Chondrocyte (in vitro differentiated cells): ENCODE data around the gene CD164. TPM values are rescaled to one million over a fixed set of nuclear protein-coding genes. Genes with fewer than 3 reads are reported as not detected.

ENCODE experiments used
- DNase-seq: peaks from one replicate; pipeline ENCODE4 v3.0.0; 2021; ENCODE audit warnings: mixed read lengths, low spot score
- H3K27ac Mint-ChIP-seq: one replicate; pipeline ENCODE4 v1.8.0; 2021; ENCODE audit warnings: mild to moderate bottlenecking, moderate library complexity, mixed read lengths; ENCODE audit not compliant: unreplicated experiment
- H3K27me3 Mint-ChIP-seq: 2 replicates; pipeline ENCODE4 v1.8.0; 2021; ENCODE audit warnings: low read depth, mixed read lengths
- H3K36me3 Mint-ChIP-seq: 2 replicates; pipeline ENCODE4 v1.8.0; 2021; ENCODE audit warnings: low read depth, mixed read lengths
- H3K4me1 Mint-ChIP-seq: 2 replicates; pipeline ENCODE4 v1.8.0; 2021; ENCODE audit warnings: low read depth, mild to moderate bottlenecking, mixed read lengths
- H3K4me3 Mint-ChIP-seq: one replicate; pipeline ENCODE4 v1.8.0; 2021; ENCODE audit warnings: mild to moderate bottlenecking, moderate library complexity, mixed read lengths; ENCODE audit not compliant: unreplicated experiment
- H3K9me3 Mint-ChIP-seq: 2 replicates; pipeline ENCODE4 v1.8.0; 2021; ENCODE audit warnings: low read depth, mixed read lengths
- CTCF ChIP-seq: fragments of 200-600 bp; sonication (generic); IDR thresholded peaks from 2 replicates; pipeline ENCODE4 v1.5.0; 2021; ENCODE audit warnings: antibody characterized with exemption, mild to moderate bottlenecking, moderate library complexity
- total RNA-seq: library from RNA; stranded (reverse); gene quantifications from 3 replicates; pipeline ENCODE4 v1.2.1, GENCODE V29; 2021

Gene CD164
- total RNA-seq, 1 donor from 2014 or later = 259 TPM

DNA sequence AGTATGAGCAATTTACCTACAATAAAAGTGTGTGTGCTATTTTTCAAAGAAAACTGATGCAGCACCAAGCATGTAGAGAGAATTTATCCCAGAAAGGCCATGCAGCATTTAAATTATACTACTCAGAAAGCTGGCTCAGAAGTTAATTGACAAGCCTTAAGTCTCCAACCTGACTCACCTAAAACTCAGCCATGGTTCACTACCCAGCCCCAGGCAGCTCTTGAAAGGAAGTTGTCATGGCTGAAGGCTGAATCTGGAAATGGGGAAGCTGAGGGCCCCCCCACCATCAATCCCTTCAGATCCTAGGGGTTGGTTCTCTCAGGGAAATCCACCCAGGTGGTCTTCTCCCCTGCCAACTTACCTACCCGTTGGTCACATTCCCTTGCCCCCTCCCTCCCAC is 38.5 kb upstream of the CD164 start:
- no peaks in the 10 kb centered on the region for H3K9me3 Mint-ChIP-seq
- no peak overlapping the region for H3K27ac Mint-ChIP-seq
- H3K27me3 Mint-ChIP-seq = no peaks in the 10 kb centered on the region
- H3K4me1 Mint-ChIP-seq = no peaks in the 10 kb centered on the region
- H3K36me3 Mint-ChIP-seq = no peaks in the 10 kb centered on the region
- no peak overlapping the region for H3K4me3 Mint-ChIP-seq
- no peak for TF ChIP-seq CTCF
- DNase-seq = no peak

DNA sequence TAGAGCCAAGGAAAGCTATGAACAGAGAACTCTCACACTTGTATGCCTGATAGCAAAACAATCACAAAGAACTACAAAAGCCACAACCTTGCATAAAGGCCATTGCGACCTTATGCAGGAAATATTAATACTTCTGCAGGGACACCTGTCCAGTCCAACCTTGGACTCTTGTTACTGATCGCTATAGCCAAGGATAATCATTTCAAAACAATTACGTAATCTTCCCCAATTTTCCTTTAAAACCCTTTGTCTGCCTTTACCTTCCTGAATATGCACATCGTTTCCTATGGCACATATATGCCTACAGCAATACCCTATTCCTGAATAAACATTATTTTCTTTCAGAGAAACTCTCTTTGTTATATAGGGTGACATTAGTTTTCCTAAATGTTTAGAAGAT is 35.4 kb upstream of the CD164 start:
- TF ChIP-seq CTCF = no peak
- peaks cover 2% of the 10 kb centered on the region for H3K36me3 Mint-ChIP-seq
- no peak overlapping the region for H3K4me3 Mint-ChIP-seq
- no peaks in the 10 kb centered on the region for H3K27me3 Mint-ChIP-seq
- DNase-seq = no peak
- H3K27ac Mint-ChIP-seq = no peak overlapping the region
- H3K4me1 Mint-ChIP-seq = no peaks in the 10 kb centered on the region
- H3K9me3 Mint-ChIP-seq = peaks cover 10% of the 10 kb centered on the region

DNA sequence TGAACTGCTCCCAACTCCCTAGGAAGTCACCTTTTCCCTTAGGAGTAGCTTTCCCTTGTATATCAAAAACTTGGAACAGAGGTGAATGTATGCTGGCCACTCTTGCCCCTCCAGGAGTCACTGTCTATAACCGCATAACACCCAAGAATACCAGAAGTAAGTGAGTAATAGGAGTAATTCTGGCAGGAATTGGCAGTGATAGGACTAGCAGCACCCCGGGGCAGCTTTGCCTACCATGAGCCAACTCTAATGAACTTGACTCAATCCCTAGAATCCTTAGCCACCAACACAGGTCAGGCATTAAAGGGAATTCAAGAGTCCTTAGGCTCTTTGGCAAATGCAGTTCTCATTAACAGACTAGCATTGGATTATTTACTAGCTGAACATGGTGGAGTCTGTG is 28.8 kb upstream of the CD164 start:
- DNase-seq = no peak
- Mint-ChIP-seq H3K9me3 (peaks cover 20% of the 10 kb centered on the region), H3K27ac (no peak overlapping the region), H3K4me1 (no peaks in the 10 kb centered on the region), H3K36me3 (peaks cover 2% of the 10 kb centered on the region), H3K27me3 (no peaks in the 10 kb centered on the region), H3K4me3 (no peak overlapping the region)
- no peak for TF ChIP-seq CTCF

- H3K4me1 Mint-ChIP-seq = no peaks in the 10 kb centered on the region
- peaks cover 5% of the 10 kb centered on the region for H3K9me3 Mint-ChIP-seq
- no peak for DNase-seq
- H3K4me3 Mint-ChIP-seq = no peak overlapping the region
- no peak for TF ChIP-seq CTCF
- H3K36me3 Mint-ChIP-seq = no peaks in the 10 kb centered on the region
- H3K27me3 Mint-ChIP-seq = no peaks in the 10 kb centered on the region
- no peak overlapping the region for H3K27ac Mint-ChIP-seq
These were observed 23.9 kb upstream of the CD164 start for GRCh38 chr6:109406196-109406595.

GRCh38 chr6:109397020-109397419 is 14.8 kb upstream of the CD164 start:
- H3K36me3 Mint-ChIP-seq = peaks cover 1% of the 10 kb centered on the region
- no peaks in the 10 kb centered on the region for H3K4me1 Mint-ChIP-seq
- H3K9me3 Mint-ChIP-seq = no peaks in the 10 kb centered on the region
- peaks cover 2% of the 10 kb centered on the region for H3K27me3 Mint-ChIP-seq
- H3K27ac Mint-ChIP-seq = no peak overlapping the region
- no peak overlapping the region for H3K4me3 Mint-ChIP-seq
- TF ChIP-seq CTCF = peak; percentile 65
- DNase-seq = no peak
